ENCODE measurements around the gene CRIM1. TPM values are rescaled to one million over a fixed set of nuclear protein-coding genes. Genes with fewer than 3 reads are reported as not detected.

CRIM1 gene
- total RNA-seq, 1 experiment from 2014 or later: 27.6 TPM

GRCh38 chr2:36338827-36339145 lies 16.8 kb upstream of the CRIM1 start:
- no peak overlapping the region for H2AFZ ChIP-seq (ENCODE audit: low read length)

More at GRCh38 chr2:36338827-36339145, 16.8 kb upstream of the CRIM1 start:
- Histone ChIP-seq H3T11ph (ENCODE audit: low read length) (no peak overlapping the region), H4K8ac (replicated peaks; ENCODE audit: insufficient read length, low read depth, low read length) (no peak overlapping the region), H2BK15ac (ENCODE audit: low read depth, low read length) (no peak overlapping the region), H3K9me3 (ENCODE audit: control insufficient read depth, low read depth, low read length) (no peaks in the 10 kb centered on the region), H3K79me2 (ENCODE audit: insufficient read depth, low read length) (no peaks in the 10 kb centered on the region), H2BK120ac (ENCODE audit: low read depth, low read length, poor library complexity, severe bottlenecking) (no peak overlapping the region), H2BK5ac (ENCODE audit: insufficient read length, low read length) (no peak overlapping the region), H4K91ac (ENCODE audit: insufficient read length, low read depth, low read length) (no peak overlapping the region), H3K4me1 (ENCODE audit: insufficient read depth, low read length) (no peaks in the 10 kb centered on the region; the same call in 1 of the 2 replicates), H3K18ac (ENCODE audit: insufficient read length, low read depth, low read length) (no peak overlapping the region), H3K4ac (ENCODE audit: low read depth, low read length) (no peak overlapping the region), H3K23ac (ENCODE audit: insufficient read length, low read depth, low read length) (no peak overlapping the region), H4K20me1 (ENCODE audit: control insufficient read depth, insufficient read depth, insufficient read length) (no peaks in the 10 kb centered on the region), H2BK20ac (ENCODE audit: low read depth, low read length, poor library complexity, severe bottlenecking) (no peak overlapping the region), H3K27ac (ENCODE audit: insufficient read length, low read depth, low read length) (no peak overlapping the region), H2AK5ac (ENCODE audit: insufficient read length, low read length) (no peak overlapping the region), H3K27me3 (ENCODE audit: insufficient read depth, low read length) (no peaks in the 10 kb centered on the region), H3K4me2 (ENCODE audit: insufficient read depth, insufficient read length, low read length) (no peak overlapping the region), H3K23me2 (ENCODE audit: insufficient read length, low read depth, low read length, poor library complexity, severe bottlenecking) (no peaks in the 10 kb centered on the region), H2BK12ac (ENCODE audit: insufficient read length, low read depth, low read length) (no peak overlapping the region), H3K56ac (ENCODE audit: insufficient read length, low read depth, low read length) (no peak overlapping the region), H3K9ac (ENCODE audit: extremely low read depth, insufficient read length, low read length) (no peak overlapping the region), H3K14ac (ENCODE audit: insufficient read depth, low read length) (no peak overlapping the region), H3K79me1 (ENCODE audit: insufficient read depth, low read depth, low read length, poor library complexity, severe bottlenecking) (no peaks in the 10 kb centered on the region), H4K5ac (ENCODE audit: insufficient read length, low read depth, low read length) (no peak overlapping the region)
- DNase-seq: no peak
- no peaks in the 10 kb centered on the region; a peak in 1 of 7 replicates for H3K36me3 Mint-ChIP-seq (ENCODE audit: insufficient read depth in 1 of 3, low read depth in 3 of 3)
- TF ChIP-seq CTCF (conservative IDR thresholded peaks at IDR 0.05): no peak
- H3K4me3 Mint-ChIP-seq: no peak overlapping the region
- no CpG with 5 or more reads among the region's 1 CpG for WGBS (ENCODE audit: extremely low coverage, insufficient read length, low lambda C conversion rate)
- no peak overlapping the region; a peak in 1 of 7 replicates for H3K27ac Mint-ChIP-seq
- no peaks in the 10 kb centered on the region for H3K27me3 Mint-ChIP-seq (ENCODE audit: low read depth)
- peaks cover 4 to 13% of the 10 kb centered on the region in 2 experiments; a peak in 2 of 4 replicates for H3K4me1 Mint-ChIP-seq
- no peaks in the 10 kb centered on the region; a peak in 1 of 5 replicates for H3K9me3 Mint-ChIP-seq
